H9 (cell line): ENCODE data around the gene COMT. TPM values are rescaled to one million over a fixed set of nuclear protein-coding genes. Genes with fewer than 3 reads are reported as not detected.

Source experiments
- DNase-seq: peaks from one replicate; pipeline ENCODE4 v3.0.0-alpha.2; 2017
- H2AFZ ChIP-seq: one replicate; pipeline ENCODE4 v1.6.1; 2013; ENCODE audit warnings: mild to moderate bottlenecking, low read length, control low read depth, moderate library complexity
- H2AK5ac ChIP-seq: 2 replicates; pipeline ENCODE4 v1.6.1; 2013; ENCODE audit warnings: low read length, control low read depth, mixed read lengths; ENCODE audit not compliant: insufficient read length
- H2BK120ac ChIP-seq: one replicate; pipeline ENCODE4 v1.6.1; 2013; ENCODE audit warnings: low read depth, mild to moderate bottlenecking, low read length, control low read depth, inconsistent platforms; ENCODE audit not compliant: poor library complexity, severe bottlenecking
- H2BK12ac ChIP-seq: 2 replicates; pipeline ENCODE4 v1.6.1; 2013; ENCODE audit warnings: low read length, control low read depth, mixed read lengths, low read depth; ENCODE audit not compliant: insufficient read length
- H2BK15ac ChIP-seq: 2 replicates; pipeline ENCODE4 v1.6.1; 2013; ENCODE audit warnings: low read depth, low read length, control low read depth
- H2BK20ac ChIP-seq: one replicate; pipeline ENCODE4 v1.6.1; 2013; ENCODE audit warnings: low read depth, mild to moderate bottlenecking, low read length, control low read depth, inconsistent platforms; ENCODE audit not compliant: poor library complexity, severe bottlenecking
- H2BK5ac ChIP-seq: 2 replicates; pipeline ENCODE4 v1.6.1; 2013; ENCODE audit warnings: low read length, control low read depth, mixed read lengths; ENCODE audit not compliant: insufficient read length
- H3K14ac ChIP-seq: 2 replicates; pipeline ENCODE4 v1.6.1; 2013; ENCODE audit warnings: low read length, control low read depth; ENCODE audit not compliant: insufficient read depth
- H3K18ac ChIP-seq: 2 replicates; pipeline ENCODE4 v1.6.1; 2013; ENCODE audit warnings: low read depth, mild to moderate bottlenecking, mixed read lengths, low read length, control low read depth; ENCODE audit not compliant: insufficient read length
- H3K23ac ChIP-seq: 2 replicates; pipeline ENCODE4 v1.6.1; 2013; ENCODE audit warnings: low read length, control low read depth, mixed read lengths, low read depth; ENCODE audit not compliant: insufficient read length
- H3K23me2 ChIP-seq: 2 replicates; pipeline ENCODE4 v1.6.1; 2013; ENCODE audit warnings: low read depth, mild to moderate bottlenecking, mixed read lengths, low read length, control low read depth; ENCODE audit not compliant: insufficient read length, poor library complexity, severe bottlenecking
- H3K27ac ChIP-seq: 2 replicates; pipeline ENCODE4 v1.5.1; 2013; ENCODE audit warnings: low read length, control low read depth, mixed read lengths, low read depth; ENCODE audit not compliant: insufficient read length
- H3K27me3 ChIP-seq: 2 replicates; pipeline ENCODE4 v1.6.1; 2013; ENCODE audit warnings: low read length, control low read depth, inconsistent platforms; ENCODE audit not compliant: insufficient read depth
- H3K4ac ChIP-seq: 2 replicates; pipeline ENCODE4 v1.6.1; 2013; ENCODE audit warnings: low read depth, mild to moderate bottlenecking, control low read depth, inconsistent platforms, low read length, moderate library complexity
- H3K4me1 ChIP-seq: 2 replicates; pipeline ENCODE4 v1.6.1; 2013; ENCODE audit warnings: low read length, control low read depth, inconsistent platforms; ENCODE audit not compliant: insufficient read depth
- H3K4me2 ChIP-seq: 2 replicates; pipeline ENCODE4 v1.6.1; 2013; ENCODE audit warnings: low read length, control low read depth, mixed read lengths; ENCODE audit not compliant: insufficient read length, insufficient read depth
- H3K56ac ChIP-seq: 2 replicates; pipeline ENCODE4 v1.6.1; 2013; ENCODE audit warnings: low read depth, mild to moderate bottlenecking, mixed read lengths, low read length, control low read depth; ENCODE audit not compliant: insufficient read length
- H3K79me1 ChIP-seq: 2 replicates; pipeline ENCODE4 v1.6.1; 2013; ENCODE audit warnings: low read depth, mild to moderate bottlenecking, moderate library complexity, low read length, control low read depth, inconsistent platforms; ENCODE audit not compliant: insufficient read depth, poor library complexity, severe bottlenecking
- H3K79me2 ChIP-seq: 2 replicates; pipeline ENCODE4 v1.6.1; 2013; ENCODE audit warnings: low read length, control low read depth, inconsistent platforms; ENCODE audit not compliant: insufficient read depth
- H3K9ac ChIP-seq: 2 replicates; pipeline ENCODE4 v1.6.1; 2013; ENCODE audit warnings: low read length, control low read depth, mixed read lengths; ENCODE audit not compliant: insufficient read length; ENCODE audit errors: extremely low read depth
- H3K9me3 ChIP-seq: one replicate; pipeline ENCODE4 v1.6.1; 2013; ENCODE audit warnings: low read depth, low read length, inconsistent platforms; ENCODE audit not compliant: control insufficient read depth
- H3T11ph ChIP-seq: one replicate; pipeline ENCODE4 v1.6.1; 2013; ENCODE audit warnings: mild to moderate bottlenecking, low read length, control low read depth, inconsistent platforms
- H4K20me1 ChIP-seq: one replicate; pipeline ENCODE4 v1.6.1; 2013; ENCODE audit not compliant: control insufficient read depth, insufficient read length, insufficient read depth
- H4K5ac ChIP-seq: 2 replicates; pipeline ENCODE4 v1.6.1; 2013; ENCODE audit warnings: low read depth, mild to moderate bottlenecking, mixed read lengths, low read length, control low read depth; ENCODE audit not compliant: insufficient read length
- H4K8ac ChIP-seq: replicated peaks from 2 replicates; pipeline ENCODE4 v1.6.1; 2013; ENCODE audit warnings: low read length, control low read depth, mixed read lengths, low read depth; ENCODE audit not compliant: insufficient read length
- H4K91ac ChIP-seq: 2 replicates; pipeline ENCODE4 v1.6.1; 2013; ENCODE audit warnings: low read depth, mild to moderate bottlenecking, moderate library complexity, mixed read lengths, low read length, control low read depth; ENCODE audit not compliant: insufficient read length
- H3K27ac Mint-ChIP-seq, 3 experiments: 2 replicates in 2 of 3; 3 replicates in 1 of 3; pipeline ENCODE4 v1.8.0; 2020 to 2021; ENCODE audit warnings: mixed read lengths in 3 of 3, mild to moderate bottlenecking in 1 of 3, moderate library complexity in 1 of 3
- H3K27me3 Mint-ChIP-seq: 2 replicates; pipeline ENCODE4 v1.8.0; 2021; ENCODE audit warnings: low read depth, mild to moderate bottlenecking, moderate library complexity, mixed read lengths
- H3K36me3 Mint-ChIP-seq, 3 experiments: 2 replicates in 2 of 3; 3 replicates in 1 of 3; pipeline ENCODE4 v1.8.0; 2020 to 2021; ENCODE audit warnings: low read depth in 3 of 3, mixed read lengths in 3 of 3; ENCODE audit not compliant: insufficient read depth in 1 of 3
- H3K4me1 Mint-ChIP-seq, 2 experiments: 2 replicates each; pipeline ENCODE4 v1.8.0; 2020; ENCODE audit warnings: mixed read lengths in 2 of 2
- H3K4me3 Mint-ChIP-seq, 2 experiments: 2 replicates in 1 of 2; 3 replicates in 1 of 2; pipeline ENCODE4 v1.8.0; 2020 to 2021; ENCODE audit warnings: mild to moderate bottlenecking in 2 of 2, mixed read lengths in 2 of 2, moderate library complexity in 1 of 2
- H3K9me3 Mint-ChIP-seq, 2 experiments: 2 replicates in 1 of 2; 3 replicates in 1 of 2; pipeline ENCODE4 v1.8.0; 2020; ENCODE audit warnings: mild to moderate bottlenecking in 2 of 2, mixed read lengths in 2 of 2, moderate library complexity in 1 of 2
- WGBS: extraction: QIAGEN DNeasy Blood & Tissue Kit; methylation state at CpG from one replicate; pipeline ENCODE4 v1.1.7; 2013; ENCODE audit warnings: missing lambda C conversion rate, low lambda C conversion rate, mixed read lengths; ENCODE audit not compliant: insufficient read length; ENCODE audit errors: extremely low coverage; 5-methylcytosine and 5-hydroxymethylcytosine counted together
- total RNA-seq: library from RNA; stranded (reverse); gene quantifications from 2 replicates; pipeline ENCODE4 v1.2.1, GENCODE V29; 2021
- TF ChIP-seq, protein P1 (sequence below): fragments of 200-600 bp; sonication (generic); conservative IDR thresholded peaks from 3 replicates; pipeline ENCODE4 v1.8.0; 2021; ENCODE audit warnings: antibody characterized with exemption, mild to moderate bottlenecking

The COMT gene
- total RNA-seq, 1 experiment from 2014 or later, result 42.2 TPM

DNA sequence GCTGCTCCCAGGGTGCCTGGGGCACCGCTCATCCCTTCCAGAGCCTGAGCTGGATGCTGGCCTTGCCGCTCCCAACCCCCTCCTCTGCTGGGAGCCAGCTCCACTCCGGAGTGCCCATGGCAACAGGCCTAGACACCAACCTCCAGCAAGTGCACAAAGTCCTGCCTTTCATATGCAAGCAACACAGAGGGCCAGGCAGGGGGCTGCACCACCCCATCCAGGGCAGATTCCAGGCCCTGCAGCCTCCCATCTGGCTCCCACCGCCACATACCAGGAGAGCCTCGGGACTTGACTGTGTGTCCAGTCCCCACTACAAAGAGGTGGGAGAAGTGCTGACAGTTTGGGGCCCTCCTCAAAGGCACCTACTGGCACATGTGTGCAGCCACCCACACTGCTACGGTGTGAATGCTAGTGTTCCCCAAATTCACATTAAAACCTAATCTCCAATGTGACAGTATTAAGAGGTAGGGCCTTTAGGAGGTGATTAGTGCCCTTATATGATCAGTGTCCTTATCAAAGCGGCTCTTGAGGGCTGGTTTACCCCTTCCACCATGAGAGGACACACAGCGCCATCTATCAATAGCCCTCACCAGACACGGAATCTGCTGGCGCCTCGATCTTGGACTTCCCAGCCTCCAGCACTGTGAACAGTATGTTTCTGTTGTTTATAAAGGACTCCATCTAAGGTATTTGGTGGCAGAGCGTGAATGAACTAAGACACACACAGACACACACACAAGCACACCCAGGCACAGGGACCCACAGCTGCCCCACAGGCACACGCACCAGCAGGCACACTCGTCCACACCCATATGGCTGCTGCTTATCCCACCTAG lies 58.9 kb downstream of the COMT start:
- Histone ChIP-seq H3K79me2 (no peaks in the 10 kb centered on the region), H4K91ac (no peak overlapping the region), H4K5ac (no peak overlapping the region), H3K23ac (no peak overlapping the region), H3T11ph (no peak overlapping the region), H2BK15ac (no peak overlapping the region), H3K79me1 (no peaks in the 10 kb centered on the region), H3K27me3 (no peaks in the 10 kb centered on the region), H2BK5ac (no peak overlapping the region), H3K14ac (0 out of 2 replicates have a peak overlapping the region, but pooled peaks have one; percentile 26), H3K4me1 (peaks cover 6% of the 10 kb centered on the region; the same call in 1 of the 2 replicates), H3K4ac (no peak overlapping the region), H3K23me2 (no peaks in the 10 kb centered on the region), H2AFZ (no peak overlapping the region), H3K56ac (no peak overlapping the region), H4K20me1 (no peaks in the 10 kb centered on the region), H3K4me2 (no peak overlapping the region), H3K27ac (no peak overlapping the region), H2BK120ac (no peak overlapping the region), H2BK20ac (no peak overlapping the region), H3K9me3 (no peaks in the 10 kb centered on the region), H3K18ac (no peak overlapping the region), H4K8ac (no peak overlapping the region), H2BK12ac (no peak overlapping the region), H3K9ac (no peak overlapping the region), H2AK5ac (no peak overlapping the region)
- DNase-seq, result no peak
- Mint-ChIP-seq H3K4me3 (no peak overlapping the region), H3K36me3 (peaks cover 0 to 23% (median 11%) of the 10 kb centered on the region in 3 experiments; a peak in 5 of 7 replicates), H3K9me3 (peaks cover 20% of the 10 kb centered on the region in 2 experiments), H3K27ac (peak overlapping the region in 1 of 3 experiments; percentile 8; a peak in 1 of 7 replicates), H3K4me1 (peaks cover 29 to 33% of the 10 kb centered on the region in 2 experiments), H3K27me3 (no peaks in the 10 kb centered on the region; the same call in 1 of the 2 replicates)
- no CpG with 5 or more reads among the region's 14 CpGs for WGBS
- TF ChIP-seq, protein P1, sequence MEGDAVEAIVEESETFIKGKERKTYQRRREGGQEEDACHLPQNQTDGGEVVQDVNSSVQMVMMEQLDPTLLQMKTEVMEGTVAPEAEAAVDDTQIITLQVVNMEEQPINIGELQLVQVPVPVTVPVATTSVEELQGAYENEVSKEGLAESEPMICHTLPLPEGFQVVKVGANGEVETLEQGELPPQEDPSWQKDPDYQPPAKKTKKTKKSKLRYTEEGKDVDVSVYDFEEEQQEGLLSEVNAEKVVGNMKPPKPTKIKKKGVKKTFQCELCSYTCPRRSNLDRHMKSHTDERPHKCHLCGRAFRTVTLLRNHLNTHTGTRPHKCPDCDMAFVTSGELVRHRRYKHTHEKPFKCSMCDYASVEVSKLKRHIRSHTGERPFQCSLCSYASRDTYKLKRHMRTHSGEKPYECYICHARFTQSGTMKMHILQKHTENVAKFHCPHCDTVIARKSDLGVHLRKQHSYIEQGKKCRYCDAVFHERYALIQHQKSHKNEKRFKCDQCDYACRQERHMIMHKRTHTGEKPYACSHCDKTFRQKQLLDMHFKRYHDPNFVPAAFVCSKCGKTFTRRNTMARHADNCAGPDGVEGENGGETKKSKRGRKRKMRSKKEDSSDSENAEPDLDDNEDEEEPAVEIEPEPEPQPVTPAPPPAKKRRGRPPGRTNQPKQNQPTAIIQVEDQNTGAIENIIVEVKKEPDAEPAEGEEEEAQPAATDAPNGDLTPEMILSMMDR, result peak; percentile 24; the same call in 2 of the 3 replicates
